ENCODE measurements around the gene RAB3GAP2. TPM values are rescaled to one million over a fixed set of nuclear protein-coding genes. Genes with fewer than 3 reads are reported as not detected.
"Not testable (repeated sequence)": the region's sequence is repeated elsewhere in the genome, so short reads cannot be mapped to it uniquely, and the experiment has no call there.

RAB3GAP2 gene
- total RNA-seq, 1 donor from 2014 or later, result 23.9 TPM

GRCh38 chr1:220164517-220164916 lies 107.7 kb downstream of the RAB3GAP2 start:
- intact Hi-C loops (cut with DNase I), result no loop called here
- ATAC-seq (ENCODE audit: poor library complexity) (no peak), DNase-seq (no peak)

- intact Hi-C loops (cut with DNase I), result no loop called here
Observed at GRCh38 chr1:220164116-220164515, 108.1 kb downstream of the RAB3GAP2 start.

DNA sequence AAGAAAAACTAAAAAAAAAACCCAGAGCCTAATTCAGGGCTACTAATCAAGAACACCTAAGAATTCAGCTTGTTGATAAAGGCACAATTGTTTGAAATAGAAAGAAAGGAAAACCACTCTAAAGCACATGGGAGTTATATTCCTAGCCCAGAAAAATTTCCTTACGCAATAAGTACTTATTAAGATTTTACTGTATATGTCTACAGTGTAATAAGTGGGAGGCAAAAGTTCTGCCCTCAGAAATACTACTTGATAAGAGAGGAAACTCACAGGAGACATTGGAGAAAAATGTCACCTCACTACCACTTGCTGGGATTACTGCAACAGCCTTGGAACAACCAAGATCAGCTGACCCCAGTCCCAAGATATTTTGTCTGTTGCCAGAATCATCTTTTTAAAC lies 112.2 kb downstream of the RAB3GAP2 start:
- intact Hi-C loops (cut with DNase I), result no loop called here
- ATAC-seq (ENCODE audit: poor library complexity) (no peak), DNase-seq (no peak)

More at GRCh38 chr1:220164116-220164515, 108.1 kb downstream of the RAB3GAP2 start:
- no peak for DNase-seq
- peak; percentile 52 for ATAC-seq (ENCODE audit: poor library complexity)

- ATAC-seq (ENCODE audit: poor library complexity), result no peak
- no peak for DNase-seq
- intact Hi-C loops (cut with DNase I), result no loop called here
Observed at GRCh38 chr1:220159041-220159440, 113.2 kb downstream of the RAB3GAP2 start.

- intact Hi-C loops (cut with DNase I); ATAC-seq (ENCODE audit: poor library complexity); DNase-seq: not testable (repeated sequence)
Observed at GRCh38 chr1:220158530-220158929, 113.7 kb downstream of the RAB3GAP2 start.

GRCh38 chr1:220157738-220158137 lies 114.5 kb downstream of the RAB3GAP2 start:
- intact Hi-C loops (cut with DNase I), result no loop called here
- ATAC-seq (ENCODE audit: poor library complexity), result no peak
- DNase-seq, result no peak

GRCh38 chr1:220156620-220157146 lies 115.6 kb downstream of the RAB3GAP2 start:
- intact Hi-C loops (cut with DNase I), result no loop called here

GRCh38 chr1:220153147-220153546 lies 119.1 kb downstream of the RAB3GAP2 start:
- no peak for ATAC-seq (ENCODE audit: poor library complexity)
- DNase-seq, result no peak
- intact Hi-C loops (cut with DNase I), result no loop called here

More at GRCh38 chr1:220156620-220157146, 115.6 kb downstream of the RAB3GAP2 start:
- DNase-seq, result no peak
- ATAC-seq (ENCODE audit: poor library complexity), result no peak

- ATAC-seq (ENCODE audit: poor library complexity) (peak; percentile 83), DNase-seq (peak; percentile 54)
- intact Hi-C loops (cut with DNase I), result no loop called here
Observed at GRCh38 chr1:220151454-220151853, 120.8 kb downstream of the RAB3GAP2 start.

GRCh38 chr1:220149742-220150141 lies 122.5 kb downstream of the RAB3GAP2 start:
- ATAC-seq (ENCODE audit: poor library complexity) (no peak), DNase-seq (no peak)
- intact Hi-C loops (cut with DNase I), result no loop called here

GRCh38 chr1:220144051-220144450 lies 128.2 kb downstream of the RAB3GAP2 start:
- no peak for DNase-seq
- ATAC-seq (ENCODE audit: poor library complexity), result no peak
- intact Hi-C loops (cut with DNase I), result no loop called here

GRCh38 chr1:220139966-220140365 lies 132.3 kb downstream of the RAB3GAP2 start:
- intact Hi-C loops (cut with DNase I), result no loop called here
- ATAC-seq (ENCODE audit: poor library complexity) (no peak), DNase-seq (no peak)

GRCh38 chr1:220137019-220137786 lies 135.1 kb downstream of the RAB3GAP2 start:
- peak; percentile 85 for ATAC-seq (ENCODE audit: poor library complexity)
- DNase-seq, result no peak
- intact Hi-C loops (cut with DNase I), result no loop called here

- DNase-seq (no peak), ATAC-seq (ENCODE audit: poor library complexity) (no peak)
- intact Hi-C loops (cut with DNase I), result no loop called here
Observed at GRCh38 chr1:220135755-220136154, 136.5 kb downstream of the RAB3GAP2 start.

- DNase-seq, result no peak
- intact Hi-C loops (cut with DNase I), result no loop called here
- no peak for ATAC-seq (ENCODE audit: poor library complexity)
Observed at GRCh38 chr1:220129479-220130210, 142.6 kb downstream of the RAB3GAP2 start.

- intact Hi-C loops (cut with DNase I), result no loop called here
- no peak for DNase-seq
Observed at GRCh38 chr1:220127076-220127475, 145.2 kb downstream of the RAB3GAP2 start.

GRCh38 chr1:220124542-220124941 lies 147.7 kb downstream of the RAB3GAP2 start:
- no peak for DNase-seq
- intact Hi-C loops (cut with DNase I), result no loop called here
- no peak for ATAC-seq (ENCODE audit: poor library complexity)

More at GRCh38 chr1:220127076-220127475, 145.2 kb downstream of the RAB3GAP2 start:
- ATAC-seq (ENCODE audit: poor library complexity), result no peak

DNA sequence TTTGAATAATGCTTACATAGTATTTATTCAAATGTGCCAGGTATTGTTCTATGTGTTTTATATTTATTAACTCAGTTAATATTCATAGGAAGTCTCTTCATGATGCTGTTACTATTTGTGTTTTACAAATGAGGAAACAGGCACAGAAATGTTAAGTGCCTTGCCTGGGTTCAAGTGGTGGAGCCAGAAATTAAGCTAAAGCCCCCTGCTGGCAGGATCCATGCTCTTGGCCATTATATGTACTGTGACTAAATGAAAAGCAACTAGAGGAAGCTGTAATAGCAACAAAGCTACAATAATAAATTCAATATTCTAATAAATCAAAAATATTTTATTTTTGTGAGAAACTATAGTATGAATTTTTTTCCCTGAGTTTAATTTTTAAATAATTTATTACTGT lies 148.4 kb downstream of the RAB3GAP2 start:
- DNase-seq (no peak), ATAC-seq (ENCODE audit: poor library complexity) (no peak)
- intact Hi-C loops (cut with DNase I), result no loop called here

GRCh38 chr1:220123066-220123465 lies 149.2 kb downstream of the RAB3GAP2 start:
- intact Hi-C loops (cut with DNase I), result no loop called here
- DNase-seq, result no peak
- no peak for ATAC-seq (ENCODE audit: poor library complexity)
